Cardiac fibroblast (primary cell): ENCODE measurements around the gene AP3B1.

Experiments used
- DNase-seq, 2 donors: peaks; one replicate each; pipeline versions ENCODE4 v3.0.0 to v3.0.0-alpha.2; 2010; ENCODE audit warnings: low read depth in 2 of 2
- H3K4me3 ChIP-seq, 2 donors: replicated peaks in 1 of 2; 1 replicate in 1 of 2; 2 replicates in 1 of 2; pipeline ENCODE4 v1.5.1; 2011; ENCODE audit warnings: low read depth in 2 of 2, low read length in 2 of 2, mild to moderate bottlenecking in 2 of 2, moderate library complexity in 1 of 2
- TF ChIP-seq, protein P1 (sequence below): IDR thresholded peaks from one replicate; pipeline ENCODE4 v1.5.1; 2011; ENCODE audit warnings: low read depth, mild to moderate bottlenecking, low read length, inconsistent platforms

The AP3B1 gene

DNA sequence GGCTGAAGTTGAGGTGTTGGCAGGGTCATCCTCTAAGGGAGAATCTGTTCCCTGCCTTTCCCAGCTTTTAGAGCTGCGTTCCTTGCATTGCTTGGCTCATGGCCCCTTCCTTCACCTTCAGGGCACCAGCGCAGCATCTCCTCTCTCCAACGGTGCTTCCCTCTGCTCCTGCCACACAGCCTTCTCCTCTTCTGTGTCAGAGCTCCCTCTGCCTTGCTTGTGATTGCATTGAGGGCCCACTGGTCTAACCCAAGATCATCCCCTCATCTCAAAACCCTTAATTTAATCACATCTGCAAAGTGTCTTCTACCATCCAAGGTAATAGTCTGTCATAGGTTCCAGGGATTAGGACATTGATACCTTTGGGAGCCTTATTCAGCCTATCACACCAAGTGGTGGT lies 312.7 kb downstream of the AP3B1 start:
- no peak overlapping the region for H3K4me3 ChIP-seq
- TF ChIP-seq, protein P1, sequence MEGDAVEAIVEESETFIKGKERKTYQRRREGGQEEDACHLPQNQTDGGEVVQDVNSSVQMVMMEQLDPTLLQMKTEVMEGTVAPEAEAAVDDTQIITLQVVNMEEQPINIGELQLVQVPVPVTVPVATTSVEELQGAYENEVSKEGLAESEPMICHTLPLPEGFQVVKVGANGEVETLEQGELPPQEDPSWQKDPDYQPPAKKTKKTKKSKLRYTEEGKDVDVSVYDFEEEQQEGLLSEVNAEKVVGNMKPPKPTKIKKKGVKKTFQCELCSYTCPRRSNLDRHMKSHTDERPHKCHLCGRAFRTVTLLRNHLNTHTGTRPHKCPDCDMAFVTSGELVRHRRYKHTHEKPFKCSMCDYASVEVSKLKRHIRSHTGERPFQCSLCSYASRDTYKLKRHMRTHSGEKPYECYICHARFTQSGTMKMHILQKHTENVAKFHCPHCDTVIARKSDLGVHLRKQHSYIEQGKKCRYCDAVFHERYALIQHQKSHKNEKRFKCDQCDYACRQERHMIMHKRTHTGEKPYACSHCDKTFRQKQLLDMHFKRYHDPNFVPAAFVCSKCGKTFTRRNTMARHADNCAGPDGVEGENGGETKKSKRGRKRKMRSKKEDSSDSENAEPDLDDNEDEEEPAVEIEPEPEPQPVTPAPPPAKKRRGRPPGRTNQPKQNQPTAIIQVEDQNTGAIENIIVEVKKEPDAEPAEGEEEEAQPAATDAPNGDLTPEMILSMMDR: peak; percentile 4
- DNase-seq: no peak

DNA sequence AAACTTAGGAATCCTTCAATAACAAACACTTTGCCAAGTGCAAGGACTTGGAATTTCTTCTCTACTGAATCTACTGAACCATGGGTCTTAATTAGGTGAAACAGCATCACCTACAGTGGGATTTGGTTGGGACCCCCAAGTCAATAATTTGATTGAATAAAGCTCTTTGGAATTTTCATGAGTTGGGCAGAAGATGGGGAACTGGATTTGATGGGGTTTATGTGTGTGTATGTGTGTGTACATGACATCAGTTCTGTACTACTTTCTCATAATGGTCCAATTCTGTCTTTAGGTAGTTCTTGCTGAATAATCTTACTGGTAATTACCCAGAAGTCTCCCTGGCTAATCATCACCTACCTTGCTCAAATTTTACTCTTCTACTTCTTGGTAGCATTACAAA lies 319.9 kb downstream of the AP3B1 start:
- no peak for DNase-seq
- H3K4me3 ChIP-seq: no peak overlapping the region

DNA sequence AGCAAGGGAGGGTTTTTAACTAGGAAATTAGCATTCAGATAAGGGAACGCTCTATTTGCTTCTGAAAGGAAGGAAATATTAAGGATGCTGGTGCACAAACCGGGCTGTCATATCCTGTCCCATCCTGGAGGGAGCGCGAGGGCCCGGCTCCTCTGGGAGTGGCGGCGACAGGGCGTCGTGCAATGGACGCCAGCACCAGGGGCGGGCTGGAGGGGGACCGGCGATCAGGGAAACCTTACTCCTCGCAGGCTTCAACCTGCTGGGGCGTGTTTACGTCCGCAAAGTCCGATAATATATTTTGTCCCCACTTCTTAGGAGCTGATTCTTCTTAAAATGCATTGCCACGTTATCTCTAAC lies 321.3 kb downstream of the AP3B1 start:
- H3K4me3 ChIP-seq: no peak overlapping the region
- no peak for DNase-seq
- TF ChIP-seq, protein P1: no peak

More for the DNA sequence above, 319.9 kb downstream of the AP3B1 start:
- TF ChIP-seq, protein P1: no peak

DNA sequence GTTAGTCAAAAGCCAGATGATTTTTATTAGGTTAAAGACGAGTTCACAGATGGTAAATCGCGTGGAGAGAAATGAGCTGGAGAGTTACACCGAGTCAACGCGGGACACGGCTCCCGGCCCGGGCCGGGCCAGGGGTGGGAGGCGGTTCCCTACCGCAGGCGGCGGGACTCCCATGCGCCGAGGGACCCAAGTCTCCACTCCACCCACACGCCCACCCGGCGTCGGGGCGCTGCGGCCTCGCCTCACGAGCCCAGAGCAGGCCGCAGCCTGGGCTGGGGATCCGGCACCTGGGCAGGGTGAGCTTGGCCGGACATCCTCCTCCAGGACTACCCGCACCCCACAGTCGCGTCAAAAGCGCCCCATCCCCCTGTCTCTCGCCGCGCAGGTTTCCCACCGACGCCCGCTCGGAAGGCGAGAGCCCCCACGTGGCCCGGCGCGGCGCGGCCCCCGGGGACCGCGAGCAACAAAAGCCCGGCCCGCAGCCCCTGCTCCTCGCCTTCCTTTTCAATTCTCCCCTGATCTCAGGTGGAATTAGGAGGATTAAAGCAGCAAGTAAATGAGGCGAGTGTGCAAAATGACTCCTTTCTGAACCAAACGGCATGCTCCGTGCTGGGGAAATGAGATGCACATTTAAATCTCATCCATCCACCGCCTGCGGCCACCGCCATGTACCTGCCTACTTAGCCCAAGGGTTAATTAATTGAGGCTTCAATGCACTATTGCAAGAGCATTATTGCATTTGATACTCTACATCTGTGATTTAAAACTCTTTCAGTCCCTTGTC lies 321.8 kb downstream of the AP3B1 start:
- DNase-seq: no peak
- H3K4me3 ChIP-seq: peak overlapping the region; percentile 21 to 26
- TF ChIP-seq, protein P1: no peak

DNA sequence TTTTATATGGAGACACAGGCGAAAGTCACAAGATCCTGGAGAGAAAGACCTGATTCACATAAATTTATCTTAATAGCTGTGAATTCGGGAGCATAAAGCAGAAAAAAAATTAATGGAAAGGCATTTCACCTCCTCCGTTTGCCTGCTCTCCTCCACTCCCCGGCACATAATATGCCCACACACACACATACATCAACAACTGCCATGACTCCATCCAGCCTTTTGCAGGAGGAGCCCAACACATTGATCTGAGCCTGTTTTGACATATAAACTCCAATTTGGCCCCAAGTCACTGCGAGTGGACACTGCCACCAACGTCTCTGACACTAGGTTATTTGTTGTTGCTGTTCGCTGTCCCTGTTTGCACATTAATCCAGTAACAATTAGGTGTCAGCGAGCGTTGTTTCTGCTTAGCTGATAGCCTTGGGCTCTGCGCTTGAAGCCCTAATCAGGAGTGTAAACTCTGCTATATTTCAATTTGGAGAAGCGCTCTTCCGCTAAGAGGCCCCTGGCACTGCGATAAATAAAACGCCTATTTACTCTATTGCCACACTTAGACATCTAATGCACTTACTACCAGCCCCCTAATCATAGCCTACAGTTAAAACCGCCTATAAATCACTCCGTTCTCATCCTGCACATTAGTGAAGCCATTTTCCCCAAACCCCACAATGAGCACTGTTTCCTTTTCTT lies 322.6 kb downstream of the AP3B1 start:
- H3K4me3 ChIP-seq: no peak overlapping the region
- TF ChIP-seq, protein P1: no peak
- DNase-seq: no peak

DNA sequence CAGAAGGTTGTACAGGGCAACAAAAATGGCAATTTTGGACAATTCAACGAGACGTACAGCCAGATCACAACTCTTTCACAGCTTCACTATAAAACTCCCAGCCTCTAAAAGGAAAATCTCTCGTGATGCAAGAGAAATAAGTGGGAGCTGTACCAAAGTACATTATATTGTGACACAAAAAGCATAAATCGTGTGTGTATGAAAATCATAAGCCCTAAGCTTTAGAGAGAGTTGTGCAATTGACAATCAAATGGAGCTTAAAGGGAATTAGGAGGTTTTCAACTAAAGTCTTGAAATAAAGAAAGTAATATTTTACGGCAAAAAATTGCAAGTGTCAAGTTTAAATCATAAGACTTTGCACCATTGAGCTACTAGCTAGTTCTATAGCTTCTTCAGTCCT lies 323.6 kb downstream of the AP3B1 start:
- H3K4me3 ChIP-seq: no peak overlapping the region
- TF ChIP-seq, protein P1: no peak
- no peak for DNase-seq
